HAP-1 (cell line): Measurements from ENCODE around the gene TANK.
"Not testable (repeated sequence)": the region's sequence is repeated elsewhere in the genome, so short reads cannot be mapped to it uniquely, and the experiment has no call there.

Source experiments
- DNase-seq, 2 experiments: peaks; one replicate each; pipeline ENCODE4 v3.0.0-alpha.2; 2016 to 2020; ENCODE audit warnings: low spot score in 2 of 2
- H3K27me3 ChIP-seq: fragments of 250-450 bp; sonication (Bioruptor Pico); 2 replicates; pipeline ENCODE4 v1.5.1; 2020; ENCODE audit warnings: low read depth, mild to moderate bottlenecking, moderate library complexity
- H3K36me3 ChIP-seq: fragments of 250-450 bp; sonication (Bioruptor Pico); replicated peaks from 2 replicates; pipeline ENCODE4 v1.5.1; 2020; ENCODE audit warnings: mild to moderate bottlenecking
- H3K4me1 ChIP-seq: fragments of 250-450 bp; sonication (Bioruptor Pico); 2 replicates; pipeline ENCODE4 v1.5.1; 2020; ENCODE audit warnings: mild to moderate bottlenecking
- H3K4me3 ChIP-seq: fragments of 250-450 bp; sonication (Bioruptor Pico); 2 replicates; pipeline ENCODE4 v1.5.1; 2020; ENCODE audit warnings: mild to moderate bottlenecking, moderate library complexity
- H3K9me3 ChIP-seq: fragments of 250-450 bp; sonication (Bioruptor Pico); 2 replicates; pipeline ENCODE4 v1.5.1; 2020; ENCODE audit warnings: mild to moderate bottlenecking, moderate library complexity
- in situ Hi-C: fragments of 300-500 bp; cut with MboI; formaldehyde crosslinking; loops from 3 replicates; pipeline ENCODE4 v1.14.3; 2020; ENCODE audit warnings: low sequenced_read_pairs, inconsistent platforms, mixed read lengths

Gene TANK

DNA sequence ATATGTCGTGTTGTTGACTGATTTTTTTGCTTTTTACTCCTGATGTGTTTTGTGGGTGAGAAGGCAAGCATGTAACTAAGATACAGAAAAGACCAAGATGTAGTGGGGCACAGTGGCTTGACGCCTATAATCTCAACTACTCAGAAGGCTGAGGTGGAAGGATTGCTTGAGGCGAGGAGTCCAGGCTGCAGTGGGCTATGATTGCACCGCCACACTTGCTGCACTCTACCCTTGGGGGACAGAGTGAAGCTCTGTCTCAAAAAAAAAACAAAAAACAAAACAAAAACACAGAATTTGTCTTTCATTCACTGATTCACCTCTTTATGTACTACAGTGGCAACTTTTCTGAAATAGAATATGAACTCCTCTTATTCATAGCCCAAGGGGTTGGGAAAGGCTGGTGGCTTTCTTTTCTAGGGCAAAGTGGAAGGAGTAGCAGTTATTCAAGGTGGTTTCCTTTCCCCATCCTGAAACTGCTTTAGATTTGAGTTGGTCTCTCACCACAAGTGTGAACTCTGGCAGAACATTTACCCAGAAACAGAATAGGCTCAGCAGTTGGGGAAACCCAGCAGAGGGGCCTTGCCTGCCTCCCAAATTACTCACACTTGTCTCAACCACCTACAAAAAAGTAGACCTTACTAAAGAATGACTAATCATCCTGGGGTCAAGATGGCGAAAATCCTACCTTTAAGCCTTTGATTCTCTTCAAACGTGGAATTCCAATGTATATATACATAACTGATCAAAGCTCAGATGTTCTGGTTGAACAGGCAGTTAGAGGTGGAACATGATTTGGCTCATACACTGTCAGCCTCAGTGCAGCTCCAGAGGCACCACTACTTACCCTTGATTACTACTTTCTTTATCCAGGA is 6.5 kb downstream of the TANK start:
- no peak for DNase-seq
- H3K36me3 ChIP-seq = peaks cover 15% of the 10 kb centered on the region
- H3K4me3 ChIP-seq = no peak overlapping the region
- H3K27me3 ChIP-seq = no peaks in the 10 kb centered on the region
- no peaks in the 10 kb centered on the region for H3K4me1 ChIP-seq
- in situ Hi-C loops = no loop called here
- no peaks in the 10 kb centered on the region for H3K9me3 ChIP-seq

DNA sequence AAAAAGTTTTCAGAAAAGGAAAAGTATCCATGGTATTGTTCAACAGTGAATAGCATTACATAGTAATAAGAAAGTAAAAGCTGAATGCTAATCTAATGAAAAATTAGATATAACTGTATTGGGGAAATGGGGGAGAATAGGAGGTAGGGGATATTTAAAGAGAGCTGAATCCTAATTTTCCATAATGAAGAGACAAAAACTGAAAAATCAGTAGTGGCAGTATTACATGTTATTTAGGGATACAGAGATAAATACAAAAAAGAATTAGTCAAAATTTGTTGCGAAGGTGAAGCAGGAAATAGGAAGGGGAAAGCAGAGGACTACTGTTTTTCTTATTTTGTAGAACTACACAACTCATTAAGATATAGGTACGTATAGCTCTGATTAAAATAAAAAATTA is 9.1 kb downstream of the TANK start:
- Histone ChIP-seq H3K4me3 (no peak overlapping the region), H3K9me3 (no peaks in the 10 kb centered on the region), H3K27me3 (no peaks in the 10 kb centered on the region), H3K4me1 (peaks cover 4% of the 10 kb centered on the region), H3K36me3 (no peaks in the 10 kb centered on the region; the same call in 1 of the 2 replicates)
- in situ Hi-C loops = no loop called here
- DNase-seq = no peak

DNA sequence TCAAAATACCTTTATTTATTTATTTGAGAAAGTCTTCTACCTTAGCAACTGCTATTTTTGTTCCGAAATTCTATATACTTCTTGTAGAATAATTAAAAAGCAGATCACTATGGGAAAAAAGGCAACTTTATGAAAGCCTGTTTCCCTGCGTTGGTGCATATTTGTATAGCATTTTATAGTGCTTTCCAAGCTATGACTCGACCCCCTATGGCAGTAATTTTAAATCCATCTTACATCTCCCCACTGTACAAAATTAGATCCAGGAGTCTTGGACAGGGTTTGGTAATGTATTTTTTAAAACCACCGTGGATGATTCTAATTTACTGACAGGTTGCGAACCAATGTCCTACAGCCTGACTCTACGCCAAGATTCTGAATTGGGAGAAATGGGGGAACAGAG is 10.1 kb downstream of the TANK start:
- in situ Hi-C loops = no loop called here
- no peak for DNase-seq
- H3K36me3 ChIP-seq = no peaks in the 10 kb centered on the region
- no peaks in the 10 kb centered on the region for H3K9me3 ChIP-seq
- H3K4me1 ChIP-seq = peaks cover 11% of the 10 kb centered on the region
- no peaks in the 10 kb centered on the region for H3K27me3 ChIP-seq
- H3K4me3 ChIP-seq = no peak overlapping the region

DNA sequence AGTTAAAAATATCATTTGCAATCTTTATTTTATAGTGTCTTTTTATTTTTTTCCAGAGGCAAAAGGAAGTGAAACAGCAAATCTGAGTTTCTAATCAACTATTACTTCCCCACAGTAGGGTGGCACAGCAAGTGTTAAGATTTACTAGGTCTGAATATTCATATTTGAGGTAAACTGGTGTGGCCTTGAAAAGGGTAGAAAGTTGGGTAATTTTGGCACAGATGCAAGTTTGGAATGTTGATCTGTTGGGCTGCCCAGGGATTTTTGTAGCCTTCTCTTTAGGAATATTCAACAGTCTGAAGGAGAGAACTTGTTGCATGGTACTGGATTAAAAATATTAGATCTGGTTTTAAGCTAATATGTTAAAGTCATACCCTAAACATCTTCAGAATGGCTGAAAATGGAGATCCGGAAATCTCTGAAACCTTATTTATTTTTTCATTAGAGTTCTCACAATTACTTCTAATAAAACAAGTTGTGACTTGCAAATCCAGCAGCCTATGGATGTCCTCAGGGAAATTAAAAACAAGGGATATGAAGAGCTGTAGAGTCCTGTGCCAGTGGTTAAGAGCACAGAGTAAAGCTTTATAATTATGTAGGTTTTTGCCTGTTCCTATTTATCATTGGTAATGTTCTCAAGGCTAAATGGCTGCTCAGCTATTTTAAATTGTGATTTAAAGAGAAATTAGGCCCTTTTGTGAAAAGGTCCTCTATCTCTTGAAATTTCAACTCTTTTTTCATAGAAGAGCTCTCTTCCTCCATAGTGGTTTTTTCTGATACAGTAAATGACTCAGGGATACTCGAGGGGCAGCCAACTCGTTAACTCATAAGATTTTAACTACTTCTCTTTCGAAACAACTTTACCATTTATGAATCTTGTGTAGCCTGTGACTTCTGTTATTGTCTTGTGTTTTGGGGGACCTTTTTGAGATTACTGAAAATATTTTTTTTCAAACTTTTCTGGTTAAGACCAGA is 11.0 kb downstream of the TANK start:
- Histone ChIP-seq H3K9me3 (no peaks in the 10 kb centered on the region), H3K27me3 (no peaks in the 10 kb centered on the region), H3K4me3 (no peak overlapping the region), H3K36me3 (no peaks in the 10 kb centered on the region), H3K4me1 (peaks cover 11% of the 10 kb centered on the region)
- no peak for DNase-seq
- in situ Hi-C loops = no loop called here

DNA sequence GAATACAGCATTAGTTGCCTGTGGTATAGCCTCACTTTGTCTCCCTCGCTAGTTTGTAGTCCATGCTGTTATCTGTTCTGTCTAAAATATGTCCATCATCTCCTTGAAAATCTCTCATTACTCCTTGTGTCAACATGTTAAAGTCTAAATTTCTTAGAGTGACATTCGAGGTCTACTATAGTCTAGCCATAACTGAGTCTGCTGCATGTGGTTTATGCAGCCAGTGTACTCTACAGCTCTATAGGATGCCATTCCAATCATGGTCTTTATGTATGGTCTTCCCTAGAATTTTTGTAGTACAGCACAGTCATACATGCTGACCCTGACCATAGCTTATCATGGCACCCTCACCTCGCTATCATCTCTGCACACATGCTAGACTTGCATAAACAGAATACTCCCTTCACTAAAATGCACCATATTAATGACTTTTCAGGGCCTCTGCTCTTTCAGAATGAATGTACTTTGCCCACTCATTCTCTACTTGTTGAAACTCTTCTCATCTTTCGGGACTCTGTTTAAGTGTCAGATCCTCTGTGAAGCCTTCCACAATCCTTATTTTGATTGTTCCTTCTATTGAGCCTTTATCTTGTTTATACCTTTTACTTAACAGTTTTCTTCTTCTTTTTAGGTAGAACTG is 12.8 kb downstream of the TANK start:
- no peaks in the 10 kb centered on the region for H3K36me3 ChIP-seq
- H3K4me3 ChIP-seq = no peak overlapping the region
- in situ Hi-C loops = no loop called here
- H3K9me3 ChIP-seq = no peaks in the 10 kb centered on the region
- H3K27me3 ChIP-seq = no peaks in the 10 kb centered on the region
- DNase-seq = no peak
- H3K4me1 ChIP-seq = peaks cover 11% of the 10 kb centered on the region

DNA sequence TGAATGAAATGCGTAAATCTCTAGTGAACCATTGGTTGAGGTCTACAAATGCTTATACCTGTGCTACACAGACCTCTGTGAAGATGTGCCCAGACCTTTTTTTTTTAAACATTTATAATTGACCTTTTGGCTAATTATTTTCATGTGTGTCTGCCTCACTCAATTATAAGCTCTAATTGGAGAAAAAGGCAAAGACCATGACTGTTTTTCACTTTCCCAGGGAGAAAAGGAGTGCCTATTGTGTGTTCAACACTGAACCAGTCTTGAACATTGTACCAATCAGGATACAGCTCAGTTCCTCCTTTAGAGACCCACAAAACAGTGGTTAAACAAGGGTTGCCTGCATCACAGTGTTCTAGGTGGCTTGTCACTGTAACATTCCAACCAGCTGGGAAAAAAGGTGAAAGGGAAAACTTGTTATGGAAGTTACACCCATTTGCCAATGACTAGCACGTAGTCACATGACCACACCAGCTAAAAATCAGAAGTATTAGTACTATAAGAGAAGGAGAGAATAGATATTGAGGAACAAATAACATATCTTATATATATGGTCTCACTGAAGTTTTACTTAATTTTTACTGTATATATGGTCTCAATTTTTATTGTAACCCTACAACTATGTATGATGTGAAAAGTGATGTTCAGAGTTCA is 13.4 kb downstream of the TANK start:
- no peaks in the 10 kb centered on the region for H3K36me3 ChIP-seq

DNA sequence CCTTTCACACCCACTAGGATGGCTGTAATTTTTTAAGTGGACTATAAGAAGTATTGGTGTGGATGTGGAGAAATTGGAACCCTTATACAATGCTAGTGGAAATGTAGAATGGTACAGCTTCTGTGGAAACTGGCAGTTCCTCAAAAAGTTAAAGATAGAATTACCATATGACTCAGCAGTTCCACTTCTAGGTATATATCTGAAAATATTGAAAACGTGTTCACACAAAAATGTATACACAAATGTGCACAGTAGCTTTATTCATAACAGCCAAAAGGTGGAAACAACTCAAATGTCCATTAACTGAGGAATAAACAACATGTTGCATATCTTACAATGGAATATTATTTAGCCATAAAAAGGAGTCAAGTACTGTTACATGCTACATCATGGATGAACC is 17.7 kb downstream of the TANK start:
- no peak overlapping the region for H3K4me3 ChIP-seq
- H3K4me1 ChIP-seq = peaks cover 16% of the 10 kb centered on the region
- H3K9me3 ChIP-seq = no peaks in the 10 kb centered on the region
- no peaks in the 10 kb centered on the region for H3K36me3 ChIP-seq
- in situ Hi-C loops = no loop called here
- H3K27me3 ChIP-seq = no peaks in the 10 kb centered on the region
- DNase-seq = no peak

More for the DNA sequence above, 13.4 kb downstream of the TANK start:
- no peak for DNase-seq
- in situ Hi-C loops = no loop called here
- H3K4me3 ChIP-seq = no peak overlapping the region
- H3K9me3 ChIP-seq = no peaks in the 10 kb centered on the region
- peaks cover 11% of the 10 kb centered on the region for H3K4me1 ChIP-seq
- H3K27me3 ChIP-seq = no peaks in the 10 kb centered on the region

DNA sequence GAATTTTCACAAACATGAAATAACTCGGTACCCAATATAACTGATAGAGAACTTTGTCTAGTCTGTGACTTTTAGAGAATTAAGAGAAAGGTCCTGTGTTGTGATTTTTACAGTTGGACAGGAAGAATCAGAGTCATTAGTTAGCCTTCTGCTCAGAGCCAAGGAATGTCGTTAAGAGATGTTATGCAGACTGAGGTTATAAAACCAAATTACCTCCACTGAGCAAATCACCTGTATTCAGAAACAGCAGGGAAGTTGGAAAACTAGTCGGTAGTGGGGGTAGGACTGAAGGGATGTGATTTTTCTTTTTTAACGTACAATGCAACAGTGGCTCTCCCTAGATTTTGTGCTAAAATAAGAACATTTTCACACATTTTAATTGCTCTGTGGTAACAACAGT is 18.5 kb downstream of the TANK start:
- peaks cover 17% of the 10 kb centered on the region for H3K4me1 ChIP-seq
- no peak overlapping the region for H3K4me3 ChIP-seq
- no peak for DNase-seq
- H3K9me3 ChIP-seq = no peaks in the 10 kb centered on the region
- in situ Hi-C loops = no loop called here
- H3K27me3 ChIP-seq = no peaks in the 10 kb centered on the region
- no peaks in the 10 kb centered on the region for H3K36me3 ChIP-seq

DNA sequence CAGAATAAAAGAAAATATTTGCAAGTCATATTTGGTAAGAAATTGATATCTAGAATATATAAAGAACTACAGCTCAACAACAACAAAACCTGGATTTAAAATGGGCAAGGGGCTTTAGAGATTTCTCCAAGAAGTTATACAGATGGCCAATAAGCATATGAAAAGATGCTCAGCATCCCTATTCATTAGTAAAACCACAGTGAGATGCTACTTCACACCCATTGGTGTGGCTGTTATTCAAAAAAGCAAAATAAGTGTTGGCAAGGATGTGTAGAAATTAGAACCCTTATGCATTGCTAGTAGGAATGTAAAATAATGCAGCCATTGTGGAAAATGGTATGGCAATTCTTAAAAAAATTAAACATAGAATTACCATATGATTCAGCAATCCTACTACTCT is 29.8 kb downstream of the TANK start:
- peak in 1 of 2 experiments; percentile 71 for DNase-seq
- Histone ChIP-seq H3K36me3 (no peaks in the 10 kb centered on the region; the same call in 1 of the 2 replicates), H3K4me1 (peaks cover 12% of the 10 kb centered on the region), H3K4me3 (no peak overlapping the region), H3K9me3 (no peaks in the 10 kb centered on the region), H3K27me3 (no peaks in the 10 kb centered on the region)
- in situ Hi-C loops = no loop called here

DNA sequence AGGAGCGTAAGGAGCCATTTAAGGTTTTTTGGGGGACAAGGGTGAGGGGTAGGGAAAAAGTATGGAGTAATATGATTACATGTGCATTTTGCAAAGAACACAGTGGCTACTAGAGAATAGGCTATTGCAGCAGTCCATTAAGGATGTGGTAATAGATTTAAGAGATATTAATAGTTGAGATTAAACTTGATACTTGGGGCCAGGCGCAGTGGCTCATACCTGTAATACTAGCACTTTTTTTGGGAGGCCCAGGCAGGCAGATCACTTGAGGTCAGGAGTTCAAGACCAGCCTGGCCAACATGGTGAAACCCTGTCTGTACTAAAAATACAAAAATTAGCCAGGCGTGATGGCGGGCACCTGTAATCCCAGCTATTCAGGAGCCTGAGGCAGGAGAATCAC is 35.4 kb downstream of the TANK start:
- H3K9me3 ChIP-seq, H3K4me1 ChIP-seq, DNase-seq, H3K27me3 ChIP-seq, H3K4me3 ChIP-seq, H3K36me3 ChIP-seq, in situ Hi-C loops: not testable (repeated sequence)

DNA sequence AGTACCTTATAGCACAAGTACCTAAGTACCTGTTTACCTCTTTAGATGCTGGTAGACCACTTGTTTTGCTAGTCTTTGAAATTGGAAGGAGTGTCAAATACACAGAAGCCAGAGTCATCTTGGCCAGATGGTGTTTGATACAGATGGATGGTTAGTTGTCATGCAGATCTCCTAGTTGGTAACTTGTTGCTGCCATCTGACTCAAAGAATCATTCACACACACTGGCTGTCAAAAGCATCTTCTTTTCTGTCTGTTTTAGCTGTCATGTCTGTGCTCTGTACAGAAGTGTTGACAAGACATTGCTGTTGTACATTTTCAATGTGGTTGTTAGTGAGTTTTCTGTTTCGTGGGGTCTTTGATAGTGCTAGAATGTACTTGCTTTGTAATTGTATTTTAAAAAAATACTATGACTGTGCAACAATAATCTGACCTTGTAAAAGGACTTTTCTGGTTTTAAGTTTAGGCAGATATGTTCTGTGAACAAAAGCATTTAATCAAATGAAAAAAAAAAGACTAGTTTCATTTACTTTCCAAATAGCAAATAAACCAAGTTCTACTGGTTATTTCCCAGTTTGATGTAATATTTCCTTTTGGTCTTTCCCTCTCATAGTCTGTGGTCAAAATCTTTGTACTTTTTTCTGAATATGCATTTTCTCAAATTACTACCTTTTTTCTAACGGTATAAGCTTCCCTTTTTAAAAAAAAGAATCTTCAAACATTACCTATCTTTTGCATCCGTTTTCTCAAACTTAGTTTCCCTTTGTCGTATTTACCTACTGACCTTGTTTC is 39.9 kb downstream of the TANK start:
- H3K27me3 ChIP-seq = no peaks in the 10 kb centered on the region
- no peaks in the 10 kb centered on the region for H3K9me3 ChIP-seq
- H3K4me3 ChIP-seq = no peak overlapping the region
- peaks cover 5% of the 10 kb centered on the region; the same call in 1 of the 2 replicates for H3K36me3 ChIP-seq
- H3K4me1 ChIP-seq = no peaks in the 10 kb centered on the region
- in situ Hi-C loops = no loop called here
- DNase-seq = no peak

DNA sequence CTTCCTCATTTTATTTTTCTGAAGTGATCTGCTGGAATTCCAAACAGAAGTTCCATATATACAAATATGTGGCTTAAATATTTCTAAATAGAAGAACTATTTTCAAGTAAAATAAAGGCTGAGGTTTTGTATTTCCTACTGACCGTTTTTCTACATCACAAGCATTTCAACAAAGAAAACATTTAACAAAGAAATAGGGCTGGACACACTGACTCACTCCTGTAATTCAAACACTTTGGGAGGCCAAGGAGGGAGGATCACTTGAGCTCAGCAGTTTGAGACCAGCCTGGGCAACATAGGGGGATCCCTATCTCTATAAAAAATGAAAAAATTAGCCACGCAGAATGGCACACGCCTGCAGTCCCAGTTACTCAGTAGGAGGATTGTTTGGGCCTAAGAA is 44.6 kb downstream of the TANK start:
- no peaks in the 10 kb centered on the region for H3K27me3 ChIP-seq
- H3K4me1 ChIP-seq = no peaks in the 10 kb centered on the region
- H3K36me3 ChIP-seq = 0 out of 2 replicates have a peak, but pooled peaks cover 5% of the 10 kb centered on the region
- H3K9me3 ChIP-seq = no peaks in the 10 kb centered on the region
- no peak overlapping the region for H3K4me3 ChIP-seq
- no peak for DNase-seq
- in situ Hi-C loops = no loop called here
